Medulla oblongata (tissue), 1 donor: ENCODE data around the gene MED12L.

Source experiments
- DNase-seq: peaks from one replicate; pipeline ENCODE4 v3.0.0-alpha.2; 2015; ENCODE audit errors: extremely low spot score

Gene MED12L

DNA sequence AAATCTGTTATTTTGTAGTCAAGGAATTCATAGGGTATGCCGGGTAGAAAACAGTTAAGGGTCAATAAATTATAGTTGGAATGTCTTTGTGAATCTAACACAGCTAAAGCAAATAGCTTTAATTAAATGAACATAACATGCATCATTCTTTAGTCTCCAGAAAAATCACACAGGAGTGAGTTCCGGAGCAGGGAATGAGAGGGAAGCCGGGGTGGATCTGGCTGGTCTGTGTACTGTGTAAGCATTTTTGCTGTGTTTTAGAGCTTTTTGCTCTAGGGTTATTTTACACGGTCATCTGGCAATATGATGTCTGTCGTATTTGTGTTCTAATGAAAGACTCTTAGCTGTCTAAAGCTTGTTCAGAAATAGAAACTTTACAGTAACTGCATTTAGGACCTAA lies 57.5 kb downstream of the MED12L start:
- no peak for DNase-seq

- DNase-seq = no peak
Measured at GRCh38 chr3:151144016-151144415, 58.6 kb downstream of the MED12L start.

DNA sequence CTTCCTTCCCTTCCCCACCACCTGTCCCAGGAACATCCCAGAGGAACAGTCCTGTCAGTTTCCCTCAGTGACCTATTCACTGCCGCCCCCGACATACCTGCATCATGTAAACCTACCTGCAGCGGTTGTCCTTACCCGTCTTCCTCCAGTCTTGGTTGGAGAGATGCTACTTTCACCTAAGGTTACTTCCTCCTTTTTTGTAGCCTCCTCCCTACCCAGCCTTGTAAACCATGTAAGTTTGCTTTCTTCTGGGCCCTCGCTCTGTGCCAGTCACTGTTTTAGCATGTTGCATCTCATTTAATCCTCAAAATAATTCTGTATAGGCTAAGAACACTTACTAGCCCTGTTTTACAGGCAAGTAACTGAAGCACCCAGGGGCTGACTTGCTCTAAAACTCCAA lies 59.3 kb downstream of the MED12L start:
- no peak for DNase-seq

DNA sequence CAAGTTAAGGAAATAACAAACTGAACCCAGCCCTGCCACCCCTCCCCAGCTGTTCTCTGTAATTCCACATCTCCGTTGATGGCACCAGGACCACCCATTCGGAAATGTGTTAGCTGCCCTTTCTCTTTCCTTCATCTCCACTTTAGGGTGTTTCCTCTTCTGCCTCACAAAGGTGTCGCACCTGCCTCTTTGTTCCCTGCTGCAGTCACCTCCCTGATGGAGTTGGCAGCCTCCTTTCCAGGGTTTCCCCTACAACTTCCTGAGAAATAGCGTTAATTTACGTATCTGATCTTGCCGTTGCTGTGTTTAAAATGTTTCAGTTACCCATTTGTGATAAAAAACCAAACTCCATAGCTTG lies 60.2 kb downstream of the MED12L start:
- DNase-seq = no peak

DNA sequence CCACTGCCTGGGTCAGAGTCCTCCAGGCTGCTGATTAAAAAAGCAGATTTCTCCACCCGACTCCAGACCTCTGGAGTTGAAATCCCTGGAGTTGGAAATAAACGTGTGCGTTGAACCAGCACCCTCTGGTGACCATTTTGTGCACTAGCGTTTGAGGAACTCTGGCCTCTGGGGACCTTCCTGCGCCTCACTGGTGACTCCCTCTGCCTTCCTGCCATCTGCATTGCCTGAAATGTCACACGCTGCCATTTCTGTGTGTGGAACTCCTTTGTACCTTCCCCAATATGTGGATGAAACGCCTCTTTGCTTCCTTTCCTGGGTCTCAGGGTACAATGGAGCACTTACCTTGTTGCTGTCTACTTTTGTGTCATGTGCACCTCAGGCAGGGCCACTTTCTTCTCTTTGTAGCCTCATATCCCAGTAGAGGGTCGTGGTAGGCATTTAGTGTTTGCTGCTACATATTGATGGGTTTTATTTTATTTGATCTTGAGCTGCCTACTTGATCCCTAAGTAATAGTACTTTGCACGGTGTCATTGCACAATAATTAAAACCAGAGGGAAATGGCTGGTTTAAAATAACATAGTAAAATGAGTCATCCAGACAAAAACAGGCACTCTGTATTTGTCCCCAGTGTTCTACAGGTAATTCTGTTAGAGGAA lies 60.7 kb downstream of the MED12L start:
- peak; percentile 92 for DNase-seq

DNA sequence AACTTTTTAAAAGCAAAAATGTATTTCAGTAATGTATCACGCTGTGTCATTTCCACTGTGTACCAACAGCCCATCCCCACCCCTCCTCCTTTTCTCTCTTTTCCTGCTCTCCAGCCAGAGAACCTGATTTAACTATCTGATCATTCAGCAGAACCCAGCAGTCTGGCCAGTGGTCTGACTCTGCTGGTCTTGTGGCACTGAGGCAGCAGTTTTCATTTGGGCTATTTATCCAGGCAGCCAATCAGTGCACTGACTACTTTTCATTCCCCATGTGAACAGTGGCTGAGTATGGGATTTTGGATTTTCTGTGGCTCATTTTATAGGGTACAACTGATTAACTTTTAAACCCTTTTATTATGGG lies 61.2 kb downstream of the MED12L start:
- DNase-seq = no peak

- DNase-seq = no peak
Measured at GRCh38 chr3:151147299-151147698, 61.8 kb downstream of the MED12L start.

DNA sequence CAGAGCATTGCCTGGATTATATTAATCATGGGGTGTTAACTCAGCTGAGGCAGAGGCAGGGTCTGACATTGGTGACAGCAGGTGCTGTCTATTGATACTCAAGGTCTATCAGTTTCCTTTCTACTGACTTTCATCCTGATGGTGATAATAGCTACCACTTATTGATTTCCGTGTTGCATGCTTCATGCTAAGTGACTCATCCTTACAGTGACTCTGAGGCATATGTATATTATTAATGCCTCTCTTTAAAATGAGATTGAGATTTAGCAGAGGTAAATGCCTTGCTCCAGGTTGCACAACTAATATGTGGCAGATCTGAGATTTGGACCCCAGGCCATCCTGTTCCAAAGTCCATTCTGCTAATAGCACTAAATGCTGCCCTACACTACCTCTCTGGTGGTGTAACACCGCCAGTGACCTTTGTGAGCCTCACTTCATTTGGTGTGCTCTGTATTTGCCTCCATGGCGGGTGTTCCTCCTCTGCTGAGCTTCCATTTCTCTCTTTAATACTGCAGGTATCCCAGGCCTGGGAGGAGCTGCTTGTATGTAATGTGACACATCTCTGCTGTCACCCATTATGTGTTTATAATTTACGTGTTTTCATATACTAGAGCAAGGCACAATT lies 67.1 kb downstream of the MED12L start:
- DNase-seq = no peak

DNA sequence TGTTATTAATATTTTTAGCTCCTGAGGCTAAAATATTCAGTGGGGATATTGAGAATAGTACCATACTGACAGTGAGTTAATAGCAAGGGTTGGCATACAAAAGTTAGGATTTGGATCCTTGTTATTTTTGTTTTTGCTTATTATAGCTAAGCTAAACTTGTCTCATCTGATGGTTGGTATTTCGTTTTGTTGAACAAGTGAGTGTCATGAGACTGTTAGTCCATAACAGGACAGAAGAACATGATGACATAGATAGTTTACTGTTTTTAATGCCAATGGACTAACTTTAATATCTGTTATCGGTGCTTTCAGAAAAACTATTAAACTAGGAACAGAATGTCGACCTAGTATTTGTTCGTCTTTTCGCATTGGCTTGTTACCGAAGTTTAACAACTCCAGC lies 69.1 kb downstream of the MED12L start:
- no peak for DNase-seq

DNA sequence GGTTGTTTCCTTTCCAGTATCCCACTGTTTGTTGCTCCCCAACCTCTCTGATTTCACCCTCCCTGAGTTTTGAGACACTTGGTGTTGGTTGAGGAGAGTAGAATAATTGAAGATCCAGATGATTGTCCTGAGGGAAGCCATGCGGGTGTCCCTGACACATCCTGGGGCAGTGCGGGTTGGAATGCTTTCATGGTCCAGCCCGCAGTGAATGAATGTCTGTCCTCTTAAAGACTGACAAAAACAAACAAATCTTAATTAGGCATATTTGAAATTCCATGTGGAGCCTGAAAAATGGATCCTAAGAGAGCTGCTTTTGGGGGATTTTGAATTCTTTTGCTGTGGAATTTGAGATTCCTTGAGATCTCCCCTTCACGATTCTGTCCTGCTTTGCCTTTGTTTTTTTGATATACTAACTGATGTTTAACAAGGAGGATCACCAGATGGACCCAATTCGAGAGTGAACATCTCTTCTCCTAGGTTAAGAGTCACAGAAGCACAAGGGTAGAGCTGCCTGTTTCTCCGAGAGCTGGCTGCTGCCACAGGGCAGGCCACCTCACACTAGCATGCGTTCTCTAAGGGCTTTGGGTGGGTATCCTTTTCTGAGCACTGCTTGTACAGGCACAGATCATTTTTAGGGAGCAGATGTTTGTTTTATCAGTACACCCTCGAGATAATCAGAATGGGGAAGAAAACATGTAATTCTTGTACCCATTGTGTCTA lies 70.1 kb downstream of the MED12L start:
- no peak for DNase-seq

GRCh38 chr3:151156618-151157216 lies 71.3 kb downstream of the MED12L start:
- DNase-seq = peak; percentile 52

DNA sequence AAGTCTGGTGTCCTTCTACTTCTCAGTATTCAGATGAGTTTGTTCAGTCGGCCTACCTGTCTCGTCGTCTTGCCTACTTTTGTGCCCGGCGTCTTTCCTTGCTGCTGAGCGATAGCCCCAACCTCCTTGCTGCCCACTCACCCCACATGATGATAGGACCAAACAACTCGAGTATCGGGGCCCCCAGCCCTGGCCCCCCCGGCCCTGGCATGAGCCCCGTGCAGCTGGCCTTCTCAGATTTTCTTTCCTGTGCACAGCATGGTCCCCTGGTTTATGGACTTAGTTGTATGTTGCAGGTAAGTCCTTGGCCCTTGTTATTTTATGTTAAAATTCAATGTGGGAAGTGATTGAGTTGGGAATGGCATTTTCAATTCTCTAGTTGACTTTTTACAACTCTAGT lies 74.3 kb downstream of the MED12L start:
- no peak for DNase-seq

DNA sequence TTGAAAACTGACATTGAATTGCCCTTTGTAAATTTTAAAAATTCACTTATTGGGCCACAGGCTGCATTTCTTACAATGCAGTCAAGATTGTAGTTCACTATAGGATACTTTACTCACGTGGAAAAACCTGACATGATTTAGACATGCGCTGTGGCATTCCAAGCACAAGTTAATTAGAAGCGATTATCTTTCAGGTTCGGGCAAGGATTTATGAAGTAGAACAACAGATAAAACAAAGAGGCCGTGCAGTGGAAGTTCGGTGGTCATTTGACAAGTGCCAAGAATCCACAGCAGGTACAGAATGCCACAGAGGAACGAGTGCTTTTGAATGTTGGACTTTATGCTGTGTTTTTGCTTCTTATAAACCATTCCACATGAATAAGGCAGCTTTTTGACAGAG lies 79.8 kb downstream of the MED12L start:
- no peak for DNase-seq

DNA sequence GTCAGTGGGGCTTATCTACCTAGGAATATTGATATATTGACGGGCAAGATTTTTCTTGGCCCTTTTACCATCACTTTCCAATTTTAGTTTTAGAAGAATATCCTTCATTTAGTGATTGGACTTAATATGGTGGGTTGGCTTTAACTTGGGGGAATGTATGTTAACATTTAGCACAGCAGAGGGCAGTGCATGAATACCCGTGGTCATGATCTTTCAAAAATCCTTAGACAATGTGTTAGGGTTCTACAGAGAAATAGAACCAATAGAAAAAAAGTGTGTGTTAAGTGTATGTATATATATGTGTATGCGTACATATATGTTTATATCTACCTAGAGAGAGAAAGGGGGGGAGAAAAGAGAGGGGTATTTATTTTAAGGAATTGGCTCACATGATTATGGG lies 80.7 kb downstream of the MED12L start:
- DNase-seq = no peak

- DNase-seq = peak; percentile 81
Measured at GRCh38 chr3:151168269-151169094, 83.0 kb downstream of the MED12L start.

DNA sequence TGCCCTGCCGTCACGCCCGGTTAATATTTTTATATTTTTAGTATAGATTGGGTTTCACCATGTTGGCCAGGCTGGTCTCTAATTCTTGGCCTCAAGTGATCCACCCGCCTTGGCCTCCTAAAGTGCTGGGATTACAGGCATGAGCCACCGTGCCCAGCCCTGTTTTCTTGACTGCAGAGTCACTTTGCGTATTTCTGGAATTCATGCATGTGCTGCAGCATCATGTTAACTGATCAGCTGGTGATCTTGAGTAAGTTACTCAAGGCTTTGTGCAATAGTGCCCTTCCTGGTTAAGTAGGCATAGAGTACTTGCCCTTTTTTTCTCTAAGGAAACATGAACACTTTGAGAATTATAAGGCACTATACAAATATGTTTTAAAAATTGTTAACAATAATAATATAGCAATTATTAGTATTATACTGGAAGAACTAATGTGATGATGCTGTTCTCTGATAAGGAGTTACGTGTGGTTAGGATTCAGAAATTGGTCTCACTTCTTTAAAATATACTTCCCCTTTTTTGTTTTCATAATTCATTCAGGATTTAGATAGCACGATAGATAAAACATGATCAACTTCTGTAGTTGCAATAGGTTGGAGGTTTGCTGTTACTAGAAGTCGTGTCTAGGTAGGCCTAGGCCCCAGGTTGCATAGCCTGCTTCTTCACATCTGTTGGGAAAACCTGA lies 83.9 kb downstream of the MED12L start:
- DNase-seq = peak; percentile 30

DNA sequence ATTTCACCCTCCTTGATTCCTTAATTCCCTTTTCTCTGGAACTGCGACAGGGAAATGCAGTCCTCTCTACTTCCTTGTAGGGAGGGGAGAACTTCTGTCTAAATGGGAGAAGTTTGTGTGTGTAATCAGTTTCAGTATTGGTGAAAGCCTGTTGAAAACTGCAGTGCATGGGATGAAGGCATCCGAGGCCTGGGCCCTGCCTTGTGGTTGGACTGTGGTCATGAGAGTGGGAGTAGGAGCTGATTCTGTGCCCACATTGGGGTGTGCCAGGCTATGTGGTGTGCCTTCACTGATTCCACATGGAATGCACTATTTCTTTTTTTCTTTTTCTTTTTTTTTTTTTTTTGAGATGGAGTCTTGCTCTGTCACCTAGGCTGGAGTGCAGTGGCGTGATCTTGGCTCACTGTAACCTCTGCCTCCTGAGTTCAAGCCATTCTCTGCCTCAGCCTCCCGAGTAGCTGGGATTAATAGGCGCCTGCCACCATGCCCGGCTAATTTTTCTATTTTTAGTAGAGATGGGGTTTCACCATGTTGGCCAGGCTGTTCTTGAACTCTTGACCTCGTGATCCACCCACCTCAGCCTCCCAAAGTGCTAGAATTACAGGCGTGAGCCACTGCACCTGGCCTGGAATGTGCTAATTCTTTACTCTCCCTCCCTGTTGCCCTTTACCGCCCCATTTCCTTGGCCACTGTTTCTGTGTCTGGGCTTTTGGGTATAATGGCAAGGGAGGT lies 84.7 kb downstream of the MED12L start:
- DNase-seq = peak; percentile 77

DNA sequence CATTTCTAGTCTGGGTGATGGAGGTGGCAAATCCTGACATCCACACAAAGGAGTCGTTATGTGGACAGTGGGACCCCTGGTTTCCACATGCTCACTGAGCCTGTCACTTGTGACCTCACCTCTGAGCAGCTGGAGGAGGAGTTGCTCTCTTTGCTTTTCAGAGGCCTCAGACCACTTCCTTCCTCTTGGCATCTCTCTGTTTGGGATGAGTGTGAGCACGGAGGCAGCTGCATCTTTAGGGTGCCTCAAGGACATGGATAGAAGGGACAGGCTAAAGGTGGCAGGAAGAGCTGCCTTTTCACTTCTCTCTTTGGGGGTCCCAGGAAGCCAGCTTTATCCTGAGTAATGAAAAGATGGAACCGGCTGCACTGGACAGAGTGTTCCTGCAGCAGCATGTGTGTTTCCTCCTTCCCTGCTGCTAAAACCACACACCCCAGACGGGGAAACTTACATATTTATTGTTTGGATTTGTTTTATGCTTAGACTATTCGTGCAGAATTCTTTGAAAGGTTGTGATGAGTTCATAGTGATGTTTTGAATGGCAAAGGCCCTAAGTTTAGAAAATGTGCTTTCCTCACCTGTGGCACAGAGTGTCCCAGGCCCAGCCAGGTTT lies 85.8 kb downstream of the MED12L start:
- DNase-seq = peak; percentile 30

DNA sequence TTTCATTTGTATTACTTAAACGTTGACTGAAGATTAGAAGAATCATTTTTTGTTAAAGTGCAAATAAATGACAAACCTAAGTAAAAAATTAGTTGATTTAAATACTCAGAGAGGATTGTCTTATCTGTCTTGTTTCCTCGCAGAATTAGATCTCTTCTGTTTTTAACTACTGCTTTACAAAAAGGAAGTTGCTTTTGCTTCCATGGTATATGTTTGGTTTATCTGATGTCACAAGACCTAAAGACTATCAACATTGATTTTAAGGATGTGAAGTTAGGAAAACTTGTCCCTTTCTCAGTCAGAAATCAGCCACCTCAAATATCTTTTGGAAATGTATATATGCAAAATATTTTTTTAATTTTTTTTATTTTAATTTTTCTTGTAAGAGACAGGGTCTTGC lies 88.9 kb downstream of the MED12L start:
- no peak for DNase-seq

GRCh38 chr3:151175952-151176351 lies 90.5 kb downstream of the MED12L start:
- DNase-seq = no peak
